ENCODE data around the gene CTXND1. TPM values are rescaled to one million over a fixed set of nuclear protein-coding genes. Genes with fewer than 3 reads are reported as not detected.
"Not testable (repeated sequence)": the region's sequence is repeated elsewhere in the genome, so short reads cannot be mapped to it uniquely, and the experiment has no call there.

Gene CTXND1
- total RNA-seq, 2 experiments from 2014 or later, result not detected

DNA sequence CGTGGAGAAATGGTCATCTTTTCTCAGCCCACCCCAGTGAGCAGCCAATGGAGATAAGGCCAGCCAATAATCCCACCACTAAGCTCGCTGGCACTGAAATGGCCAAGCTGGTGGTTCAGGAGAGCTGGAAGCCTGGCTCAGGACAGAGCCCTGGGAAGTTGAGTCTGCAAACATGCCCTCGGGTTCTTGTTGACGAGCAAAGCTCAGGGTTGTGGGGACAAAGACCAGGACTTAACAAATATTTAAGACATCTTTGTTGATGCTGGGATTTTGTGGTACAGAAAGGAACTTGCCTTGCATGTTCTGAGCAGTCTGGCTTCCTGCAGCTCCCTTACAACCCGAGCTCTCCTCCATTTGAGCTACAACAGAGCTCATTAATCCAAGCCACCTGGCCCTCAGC, 94.8 kb downstream of the CTXND1 start:
- intact Hi-C loops (cut with micrococcal nuclease), result loop anchor here (10.0 kb wide), 2 partner anchors 838 to 842 kb away; partner anchors contain the start of gene TMED3
- DNase-seq, result no peak
- Mint-ChIP-seq H3K4me3 (no peak overlapping the region), H3K27ac (no peak overlapping the region), H3K4me1 (ENCODE audit: low read depth) (peaks cover 31% of the 10 kb centered on the region), H3K9me3 (no peaks in the 10 kb centered on the region), H3K27me3 (ENCODE audit: low read depth) (no peaks in the 10 kb centered on the region), H3K36me3 (ENCODE audit: low read depth) (peaks cover 26% of the 10 kb centered on the region)
- CTCF ChIA-PET, result no interaction called here

DNA sequence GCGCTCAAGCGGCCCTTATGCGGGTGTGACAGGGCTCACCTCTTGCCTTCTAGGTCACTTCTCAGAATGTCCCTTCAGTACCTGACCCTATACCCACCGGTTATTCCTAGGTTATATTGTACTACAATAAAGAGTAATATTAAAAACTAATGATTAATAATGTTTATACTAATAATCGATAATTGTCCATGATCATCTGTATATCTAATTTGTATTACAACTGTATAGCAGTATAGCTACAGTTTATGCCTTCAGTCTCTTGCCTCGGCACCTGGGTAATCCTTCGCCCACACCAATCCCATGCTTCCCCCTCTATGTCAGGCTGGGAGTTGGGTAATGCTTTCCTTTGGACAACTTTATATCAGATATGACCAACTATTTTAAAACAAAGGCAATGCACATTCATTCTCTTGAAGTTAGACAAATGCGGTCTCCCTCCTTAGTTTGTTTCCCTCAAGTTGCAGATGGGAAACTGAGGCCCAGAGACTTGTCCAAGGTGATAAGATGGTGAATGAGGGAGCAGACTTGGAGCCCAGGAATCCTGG, 95.8 kb downstream of the CTXND1 start:
- no peak for DNase-seq
- no peaks in the 10 kb centered on the region for H3K27me3 Mint-ChIP-seq (ENCODE audit: low read depth)
- no peaks in the 10 kb centered on the region for H3K9me3 Mint-ChIP-seq
- no peak overlapping the region for H3K4me3 Mint-ChIP-seq
- intact Hi-C loops (cut with micrococcal nuclease), result loop anchor here (10.0 kb wide), 2 partner anchors 839 to 841 kb away; partner anchors contain the start of gene TMED3
- CTCF ChIA-PET, result no interaction called here
- H3K36me3 Mint-ChIP-seq (ENCODE audit: low read depth), result peaks cover 21% of the 10 kb centered on the region
- no peak overlapping the region for H3K27ac Mint-ChIP-seq
- peaks cover 36% of the 10 kb centered on the region for H3K4me1 Mint-ChIP-seq (ENCODE audit: low read depth)

DNA sequence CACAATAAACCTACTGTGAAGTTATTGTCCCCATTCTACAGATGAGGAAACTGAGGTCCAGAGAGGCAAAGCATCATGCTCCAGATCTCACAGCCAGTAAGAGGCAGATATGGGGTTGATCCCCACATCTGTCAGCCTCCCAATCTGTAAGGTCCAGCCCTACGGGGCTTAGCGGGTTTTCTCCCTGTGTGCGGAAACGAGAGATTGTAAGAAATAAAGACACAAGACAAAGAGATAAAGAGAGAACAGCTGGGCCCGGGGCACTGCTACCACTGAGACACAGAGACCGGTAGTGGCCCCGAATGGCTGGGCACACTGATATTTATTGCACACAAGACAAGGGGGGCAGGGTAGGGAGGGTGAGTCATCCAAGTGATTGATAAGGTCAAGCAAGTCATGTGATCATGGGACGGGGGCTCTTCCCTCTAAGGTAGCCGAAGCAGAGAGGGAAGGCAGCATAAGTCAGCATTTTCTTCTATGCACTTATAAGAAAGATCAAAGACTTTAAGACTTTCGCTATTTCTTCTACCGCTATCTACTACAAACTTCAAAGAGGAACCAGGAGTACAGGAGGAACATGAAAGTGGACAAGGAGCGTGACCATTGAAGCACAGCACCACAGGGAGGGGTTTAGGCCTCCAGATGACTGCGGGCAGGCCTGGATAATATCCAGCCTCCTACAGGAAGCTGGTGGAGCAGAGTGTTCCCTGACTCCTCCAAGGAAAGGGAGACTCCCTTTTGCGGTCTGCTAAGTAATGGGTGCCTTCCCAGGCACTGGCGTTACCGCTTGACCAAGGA, 96.4 kb downstream of the CTXND1 start:
- H3K27ac Mint-ChIP-seq; H3K9me3 Mint-ChIP-seq; H3K27me3 Mint-ChIP-seq (ENCODE audit: low read depth); DNase-seq; CTCF ChIA-PET; H3K4me3 Mint-ChIP-seq: not testable (repeated sequence)
- intact Hi-C loops (cut with micrococcal nuclease), result loop anchor here (10.0 kb wide), 2 partner anchors 839 to 841 kb away; partner anchors contain the start of gene TMED3
- Mint-ChIP-seq H3K4me1 (ENCODE audit: low read depth) (peaks cover 30% of the 10 kb centered on the region), H3K36me3 (ENCODE audit: low read depth) (peaks cover 17% of the 10 kb centered on the region)

DNA sequence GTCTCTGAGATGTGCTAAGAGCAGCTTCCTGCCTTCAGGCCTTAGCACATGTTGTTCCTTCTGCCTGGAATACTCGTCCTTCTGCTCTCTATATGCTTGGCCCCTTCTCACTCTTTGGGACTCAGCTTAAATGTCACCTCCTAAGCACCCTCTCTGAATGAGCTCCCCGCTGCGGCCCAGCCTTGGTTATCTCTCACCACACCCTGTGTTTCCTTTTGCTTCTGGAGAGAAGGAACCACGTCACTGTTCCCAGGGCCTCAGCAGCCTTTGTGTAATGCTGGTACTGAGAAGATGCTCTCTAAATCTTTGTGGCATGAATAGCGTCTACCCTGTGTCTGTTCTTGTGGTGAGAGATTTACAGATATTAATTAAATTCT, 97.0 kb downstream of the CTXND1 start:
- no peak for DNase-seq
- H3K27me3 Mint-ChIP-seq (ENCODE audit: low read depth), result no peaks in the 10 kb centered on the region
- no peaks in the 10 kb centered on the region for H3K9me3 Mint-ChIP-seq
- no peak overlapping the region for H3K27ac Mint-ChIP-seq
- H3K36me3 Mint-ChIP-seq (ENCODE audit: low read depth), result peaks cover 11% of the 10 kb centered on the region
- H3K4me3 Mint-ChIP-seq, result no peak overlapping the region
- H3K4me1 Mint-ChIP-seq (ENCODE audit: low read depth), result peaks cover 24% of the 10 kb centered on the region
- CTCF ChIA-PET, result no interaction called here
- intact Hi-C loops (cut with micrococcal nuclease), result loop anchor here (10.0 kb wide), 2 partner anchors 840 kb away; partner anchors contain the start of gene TMED3

DNA sequence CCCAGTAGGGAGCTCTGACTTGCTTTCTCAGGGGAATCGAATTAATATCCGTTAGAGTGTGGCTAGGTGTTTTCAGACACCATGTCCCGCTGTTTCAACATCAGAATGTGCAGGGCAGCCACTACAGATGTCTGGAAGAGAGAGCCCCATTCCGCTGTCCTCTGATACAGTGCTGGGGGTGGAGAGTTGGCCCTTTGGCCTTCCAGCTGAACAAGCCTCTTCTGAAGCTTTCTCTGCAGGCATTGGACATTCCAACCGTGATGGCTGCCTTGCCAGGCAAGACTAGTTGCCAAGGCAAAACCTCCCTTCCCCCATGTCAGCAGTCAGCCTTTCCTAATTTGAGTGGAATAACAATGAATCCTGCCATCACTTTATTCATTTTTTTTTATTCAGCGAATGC, 97.7 kb downstream of the CTXND1 start:
- no peaks in the 10 kb centered on the region for H3K9me3 Mint-ChIP-seq

DNA sequence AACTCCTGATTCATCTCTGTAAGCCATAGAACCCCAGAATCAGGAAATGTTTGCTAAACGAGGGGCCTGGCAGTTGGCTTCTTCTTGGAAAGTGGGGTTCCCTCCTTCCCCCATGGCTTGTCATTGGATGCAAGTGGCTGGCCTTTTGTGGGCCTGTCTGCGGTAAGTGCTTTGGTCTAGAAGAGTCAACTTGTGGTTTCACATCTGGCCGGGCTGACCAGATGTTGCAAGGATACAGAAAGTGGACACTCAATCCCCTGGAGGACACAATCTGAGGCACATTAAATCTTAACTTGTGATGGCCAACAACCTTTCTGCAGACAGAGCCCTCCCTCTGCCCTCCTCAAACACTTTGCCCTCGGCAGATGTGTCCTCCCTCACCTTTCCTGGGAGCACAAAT, 98.1 kb downstream of the CTXND1 start:
- CTCF ChIA-PET, result interaction anchor here (1.0 kb wide), 1 partner anchor 93 kb away, joined by 4 read pairs; no protein-coding TSS in a partner anchor
- DNase-seq, result no peak
- Mint-ChIP-seq H3K4me1 (ENCODE audit: low read depth) (peaks cover 19% of the 10 kb centered on the region), H3K27me3 (ENCODE audit: low read depth) (no peaks in the 10 kb centered on the region), H3K9me3 (no peaks in the 10 kb centered on the region), H3K4me3 (peak overlapping the region; percentile 87), H3K36me3 (ENCODE audit: low read depth) (peaks cover 4% of the 10 kb centered on the region), H3K27ac (no peak overlapping the region)
- intact Hi-C loops (cut with micrococcal nuclease), result loop anchor here (2.0 to 10.0 kb wide), 4 partner anchors 19 to 841 kb away; partner anchors contain the start of genes BCL2A1 and TMED3

More for the DNA sequence above, 97.7 kb downstream of the CTXND1 start:
- no peak for DNase-seq
- Mint-ChIP-seq H3K36me3 (ENCODE audit: low read depth) (peaks cover 5% of the 10 kb centered on the region), H3K27ac (no peak overlapping the region), H3K4me3 (peak overlapping the region; percentile 87), H3K27me3 (ENCODE audit: low read depth) (no peaks in the 10 kb centered on the region), H3K4me1 (ENCODE audit: low read depth) (peaks cover 19% of the 10 kb centered on the region)
- CTCF ChIA-PET, result no interaction called here
- intact Hi-C loops (cut with micrococcal nuclease), result loop anchor here (10.0 kb wide), 2 partner anchors 840 kb away; partner anchors contain the start of gene TMED3

DNA sequence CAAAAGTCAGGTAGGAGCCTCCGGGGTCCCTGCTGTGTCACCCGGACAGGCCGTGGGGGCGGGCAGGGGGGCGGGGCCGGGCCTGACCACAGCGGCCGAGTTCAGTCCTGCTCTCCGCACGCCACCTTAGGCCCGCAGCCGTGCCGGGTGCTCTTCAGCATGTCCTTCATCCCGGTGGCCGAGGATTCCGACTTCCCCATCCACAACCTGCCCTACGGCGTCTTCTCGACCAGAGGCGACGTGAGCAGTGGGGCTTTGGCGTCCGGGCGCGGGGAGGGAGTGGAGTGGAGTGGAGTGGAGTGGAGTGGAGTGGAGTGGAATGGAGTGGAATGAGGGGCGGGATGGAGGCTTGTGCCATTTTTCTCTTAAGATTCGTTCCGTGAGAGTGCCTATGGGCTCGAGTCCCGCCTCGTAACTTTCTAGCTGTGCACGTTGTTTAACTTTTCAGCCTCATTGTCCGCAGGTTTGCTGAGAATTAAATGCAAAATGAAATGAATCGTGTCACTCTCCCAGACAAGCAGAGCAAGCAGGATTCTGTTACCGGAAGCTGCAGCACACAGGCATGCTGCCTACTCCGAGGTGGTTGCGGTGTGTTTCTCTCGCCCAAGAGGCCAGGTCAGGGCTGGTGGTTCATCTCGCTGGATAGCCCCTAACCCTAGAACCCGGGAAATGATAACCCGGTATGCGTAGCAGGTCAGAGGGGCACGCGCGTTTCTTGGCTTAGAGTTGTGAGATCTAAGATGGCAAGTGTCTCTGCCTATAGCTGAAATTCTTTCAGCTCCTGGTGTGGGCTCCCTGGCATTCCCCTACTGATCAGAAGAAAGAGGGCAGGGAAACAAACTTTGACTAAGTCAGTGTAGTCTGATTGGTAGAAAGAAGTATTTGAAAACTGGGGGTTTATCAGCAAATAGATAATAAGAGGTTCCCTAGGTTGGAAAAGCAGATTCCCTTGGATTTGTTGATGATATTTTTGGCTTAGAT, 98.8 kb downstream of the CTXND1 start, which contains the start of gene FAH:
Gene FAH (plus strand): TSS at position 104 of the 981 bp plus-strand sequence. CDS start 56 bp downstream, at position 160.
- Mint-ChIP-seq H3K9me3 (no peaks in the 10 kb centered on the region), H3K4me3 (peak within 1 kb of the TSS; percentile 87), H3K27ac (peak within 1 kb of the TSS; percentile 83), H3K27me3 (ENCODE audit: low read depth) (no peaks in the 10 kb centered on the region), H3K36me3 (ENCODE audit: low read depth) (peaks cover 4% of the 10 kb centered on the region), H3K4me1 (ENCODE audit: low read depth) (peaks cover 19% of the 10 kb centered on the region)
- CTCF ChIA-PET, result interaction anchor here (0.8 to 1.0 kb wide), 2 partner anchors 92 to 160 kb away, joined by 3 to 4 read pairs; no protein-coding TSS in a partner anchor
- intact Hi-C loops (cut with micrococcal nuclease), result loop anchor here (1.0 to 10.0 kb wide), 8 partner anchors 7 to 842 kb away; partner anchors contain the start of genes BCL2A1, TMED3 and ZFAND6
- DNase-seq, result peak; percentile 75

DNA sequence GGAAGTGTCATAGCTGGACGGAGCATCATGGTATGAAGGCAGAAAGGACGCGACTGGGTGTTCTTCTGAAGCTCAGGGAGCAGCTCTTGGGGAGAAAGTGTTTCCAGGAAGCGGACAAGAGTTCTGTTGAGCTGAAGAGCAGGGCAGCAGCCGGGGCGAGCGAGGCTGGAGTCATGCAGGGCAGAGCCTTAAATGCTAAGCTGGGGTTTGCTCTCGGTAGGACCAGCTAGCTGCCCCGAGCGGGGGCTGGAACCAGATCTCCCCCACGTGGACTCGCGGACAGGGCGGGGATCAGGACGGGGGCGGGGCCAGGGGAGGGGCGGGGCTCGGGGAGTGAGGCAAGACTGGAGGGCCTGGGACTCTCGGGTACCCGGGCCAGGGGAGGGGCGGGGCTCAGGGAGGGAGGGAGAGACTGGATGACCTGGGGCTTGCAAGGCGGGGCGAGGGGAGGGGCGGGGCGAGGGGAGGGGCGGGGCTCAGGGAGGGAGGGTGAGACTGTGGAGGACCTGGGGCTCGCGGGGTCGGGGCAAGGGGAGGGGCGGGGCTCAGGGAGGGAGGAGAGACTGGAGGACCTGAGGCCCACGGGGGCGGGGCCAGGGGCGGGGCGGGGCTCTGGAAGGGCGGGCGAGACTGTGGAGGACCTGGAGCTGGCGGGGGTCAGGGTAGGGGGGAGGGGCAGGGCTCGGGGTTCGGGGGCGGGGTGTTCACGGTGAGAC, 99.7 kb downstream of the CTXND1 start:
- DNase-seq, result peak; percentile 96
- intact Hi-C loops (cut with micrococcal nuclease), result loop anchor here (1.0 to 10.0 kb wide), 8 partner anchors 8 to 842 kb away; partner anchors contain the start of genes BCL2A1, TMED3 and ZFAND6
- H3K9me3 Mint-ChIP-seq, result no peaks in the 10 kb centered on the region
- CTCF ChIA-PET, result interaction anchor here (0.8 to 1.1 kb wide), 2 partner anchors 9 to 159 kb away, joined by 3 read pairs; no protein-coding TSS in a partner anchor
- peak overlapping the region; percentile 87 for H3K4me3 Mint-ChIP-seq
- H3K27me3 Mint-ChIP-seq (ENCODE audit: low read depth), result no peaks in the 10 kb centered on the region
- peak overlapping the region; percentile 36 for H3K27ac Mint-ChIP-seq
- H3K36me3 Mint-ChIP-seq (ENCODE audit: low read depth), result peaks cover 4% of the 10 kb centered on the region
- peaks cover 19% of the 10 kb centered on the region for H3K4me1 Mint-ChIP-seq (ENCODE audit: low read depth)

DNA sequence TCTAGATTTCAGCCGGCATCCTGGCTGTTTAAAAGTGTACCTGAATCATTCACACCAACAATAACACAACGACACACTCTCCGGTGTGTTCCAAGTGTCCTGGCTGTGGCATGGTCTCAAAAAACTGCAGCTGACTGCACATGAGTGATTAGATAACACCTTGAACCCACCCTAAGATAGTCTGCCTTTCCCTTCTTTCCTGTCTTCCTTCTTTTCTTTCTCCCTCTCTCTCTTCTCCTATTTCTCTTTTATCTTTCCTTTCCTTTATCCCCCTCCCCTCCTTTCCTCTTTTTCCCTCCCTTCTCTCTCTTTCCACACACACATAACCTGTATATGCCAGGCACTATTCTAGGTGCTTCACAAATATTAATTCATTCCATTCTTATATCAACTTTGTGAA, 100.4 kb downstream of the CTXND1 start:
- Mint-ChIP-seq H3K9me3 (no peaks in the 10 kb centered on the region), H3K36me3 (ENCODE audit: low read depth) (peaks cover 4% of the 10 kb centered on the region), H3K4me3 (peak overlapping the region; percentile 69), H3K4me1 (ENCODE audit: low read depth) (peaks cover 19% of the 10 kb centered on the region), H3K27ac (no peak overlapping the region), H3K27me3 (ENCODE audit: low read depth) (no peaks in the 10 kb centered on the region)
- DNase-seq, result no peak
- intact Hi-C loops (cut with micrococcal nuclease), result loop anchor here (10.0 kb wide), 2 partner anchors 837 to 843 kb away; partner anchors contain the start of gene TMED3
- CTCF ChIA-PET, result interaction anchor here (1.1 kb wide), 1 partner anchor 9 kb away, joined by 3 read pairs; no protein-coding TSS in a partner anchor

DNA sequence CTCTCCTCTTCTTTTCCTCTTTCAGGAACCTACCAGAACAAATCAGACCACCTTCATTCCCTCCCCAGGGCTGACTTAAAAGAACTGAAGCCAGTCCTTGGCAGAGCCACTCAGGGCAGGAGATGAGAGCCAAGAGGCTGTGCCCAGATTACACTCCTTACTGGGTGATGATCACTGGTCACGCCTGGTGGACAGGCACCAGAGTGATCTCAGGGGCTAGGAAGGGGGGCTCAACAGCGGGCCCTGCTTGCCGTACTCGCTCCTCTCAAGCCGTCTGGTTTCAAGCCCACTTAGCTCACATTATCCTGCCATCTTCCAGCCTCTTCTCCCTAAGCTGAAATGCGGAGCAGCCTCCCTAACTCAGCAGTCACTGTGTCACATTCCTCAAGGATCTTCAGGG, 100.9 kb downstream of the CTXND1 start:
- CTCF ChIA-PET, result no interaction called here
- intact Hi-C loops (cut with micrococcal nuclease), result loop anchor here (10.0 kb wide), 2 partner anchors 836 to 844 kb away; partner anchors contain the start of gene TMED3
- Mint-ChIP-seq H3K36me3 (ENCODE audit: low read depth) (peaks cover 4% of the 10 kb centered on the region), H3K4me1 (ENCODE audit: low read depth) (peaks cover 19% of the 10 kb centered on the region), H3K4me3 (no peak overlapping the region), H3K27ac (no peak overlapping the region), H3K9me3 (no peaks in the 10 kb centered on the region), H3K27me3 (ENCODE audit: low read depth) (no peaks in the 10 kb centered on the region)
- DNase-seq, result no peak
